HUDEP-2 (cell line): ENCODE results near the gene CACNA2D1.
"Not testable (repeated sequence)": the region's sequence is repeated elsewhere in the genome, so short reads cannot be mapped to it uniquely, and the experiment has no call there.

ENCODE experiments used
- DNase-seq, 76 experiments: peaks; one replicate each; lab custom pipeline; 2025; ENCODE audit not compliant: unreplicated experiment in 76 of 76; lab: John Stamatoyannopoulos, UW

The CACNA2D1 gene

DNA sequence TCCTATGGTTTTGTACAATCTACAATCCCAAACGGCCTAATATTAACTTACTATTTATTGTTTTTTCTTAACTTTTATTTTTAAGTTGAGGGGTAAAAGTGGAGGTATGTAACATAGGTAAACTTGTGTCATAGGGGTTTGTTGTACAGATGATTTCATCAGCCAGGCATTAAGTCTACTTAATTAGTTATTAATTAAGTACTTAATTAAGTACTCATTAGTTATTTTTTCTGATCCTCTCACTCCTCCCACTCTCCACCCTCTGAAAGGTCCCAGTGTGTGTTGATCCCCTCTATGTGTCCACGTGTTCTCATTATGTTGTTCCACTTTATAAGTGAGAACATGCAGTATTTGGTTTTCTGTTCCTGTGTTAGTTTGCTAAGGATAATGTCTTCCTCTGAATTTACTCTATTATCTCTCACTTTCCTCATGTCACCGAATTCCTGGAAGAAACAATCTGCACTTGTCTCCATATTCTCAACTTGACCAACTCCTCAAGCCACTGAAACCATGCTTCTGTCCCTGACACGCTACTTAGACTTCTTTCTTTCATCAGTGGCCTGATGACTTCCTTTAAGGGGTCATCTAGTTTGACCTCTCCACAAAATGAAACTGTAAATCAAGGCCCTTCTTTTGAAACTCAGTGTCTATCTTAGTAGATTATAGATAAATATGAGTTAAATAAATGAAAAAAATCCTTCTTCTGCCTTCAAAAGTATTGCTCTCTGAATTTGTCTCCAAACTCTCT is 9.1 kb downstream of the CACNA2D1 start:
- DNase-seq, result no peak

DNA sequence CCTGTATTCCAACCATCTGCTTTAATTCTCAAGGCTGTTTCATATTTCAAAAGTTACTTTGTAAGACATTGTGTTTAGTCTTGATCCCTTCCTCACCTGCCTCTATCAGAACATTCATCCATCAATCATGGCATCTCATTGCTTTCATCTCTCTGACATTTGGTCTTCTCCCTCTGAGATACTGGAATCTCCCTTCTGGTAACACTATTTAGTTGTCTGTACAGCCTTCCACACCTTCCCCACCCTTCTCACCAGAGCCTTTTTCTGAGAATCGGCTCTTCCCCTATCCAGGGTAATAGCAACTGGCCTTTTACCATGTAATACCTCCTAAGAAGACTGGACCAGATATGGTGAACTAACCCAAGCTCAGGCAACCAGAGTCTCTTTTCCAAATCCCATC is 10.1 kb downstream of the CACNA2D1 start:
- no peak for DNase-seq

DNA sequence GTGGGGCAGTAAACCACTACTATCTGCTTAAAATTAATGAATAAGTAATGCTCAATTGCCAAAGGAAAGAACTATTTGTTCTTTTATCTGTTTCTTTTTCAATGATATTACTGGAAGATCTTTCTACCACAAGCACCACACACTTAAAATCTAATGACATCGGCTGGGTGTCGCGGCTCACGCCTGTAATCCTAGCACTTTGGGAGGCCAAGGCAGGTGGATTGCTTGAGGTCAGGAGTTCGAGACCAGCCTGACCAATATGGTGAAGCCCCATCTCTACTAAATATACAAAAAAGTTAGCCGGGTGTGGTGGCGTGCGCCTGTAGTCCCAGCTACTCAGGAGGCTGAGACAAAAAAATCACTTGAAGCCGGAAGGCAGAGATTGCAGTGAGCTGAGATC is 10.8 kb downstream of the CACNA2D1 start:
- not testable (repeated sequence) for DNase-seq

DNA sequence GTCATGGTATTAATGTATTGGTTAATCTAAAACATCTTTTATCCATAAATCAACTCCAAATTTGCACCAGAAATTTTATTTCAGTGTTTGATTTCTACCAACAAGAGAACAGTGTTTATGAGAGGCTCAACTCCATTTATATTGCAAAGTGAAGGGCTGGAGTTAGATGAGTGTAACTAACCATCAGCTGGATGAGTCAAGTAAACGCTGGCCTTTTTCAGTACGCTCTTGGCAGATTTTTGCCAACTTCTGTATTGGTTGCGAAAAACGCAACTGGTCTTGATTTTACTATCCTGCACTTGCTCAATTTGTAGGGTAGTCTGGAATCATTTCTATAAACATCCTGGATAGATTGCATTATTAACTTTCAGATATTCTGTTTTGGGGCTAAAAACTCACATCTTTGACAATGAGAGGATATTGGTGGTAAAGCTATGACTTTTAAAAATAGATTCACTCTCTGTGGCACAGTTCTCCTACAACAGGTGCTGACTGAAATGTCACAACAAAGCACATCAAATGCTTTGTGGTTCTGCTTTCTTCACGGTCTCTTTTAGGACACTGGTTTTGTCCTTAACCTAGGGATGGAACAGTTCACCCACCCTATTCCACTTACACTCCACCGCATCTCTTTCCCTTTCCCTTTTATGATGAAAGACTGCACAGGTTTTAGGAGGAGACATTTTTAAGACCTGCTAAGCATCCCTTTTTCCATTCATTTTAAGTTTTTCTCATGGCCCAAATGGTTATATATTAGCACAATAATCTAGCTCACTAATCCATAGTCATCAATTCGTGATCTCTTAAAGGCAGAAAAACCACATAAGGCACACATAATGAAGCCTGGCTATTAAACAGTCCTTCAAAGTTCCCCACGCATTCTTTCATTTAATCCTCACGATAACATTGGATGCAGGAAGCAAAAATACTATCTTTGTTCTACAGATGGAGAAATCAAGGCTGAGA is 12.8 kb downstream of the CACNA2D1 start:
- DNase-seq, result no peak

DNA sequence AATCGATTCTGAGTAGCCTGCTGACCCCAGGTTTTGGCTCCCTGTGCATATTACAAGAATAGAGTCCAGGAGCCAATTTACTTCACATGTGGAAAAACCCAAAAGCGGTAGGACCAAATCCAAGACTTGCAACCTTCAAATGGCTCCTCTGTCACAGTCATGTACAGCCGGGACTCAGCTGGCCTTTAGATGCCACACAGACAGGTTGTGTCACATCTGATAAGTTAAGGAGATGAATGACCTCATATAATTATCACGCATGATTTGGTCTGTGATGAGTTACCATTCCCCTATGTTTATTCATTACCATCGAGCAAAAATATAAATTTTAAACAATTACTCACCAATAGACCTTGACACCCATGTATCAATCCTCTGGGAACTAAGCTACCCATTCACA is 14.2 kb downstream of the CACNA2D1 start:
- no peak for DNase-seq

DNA sequence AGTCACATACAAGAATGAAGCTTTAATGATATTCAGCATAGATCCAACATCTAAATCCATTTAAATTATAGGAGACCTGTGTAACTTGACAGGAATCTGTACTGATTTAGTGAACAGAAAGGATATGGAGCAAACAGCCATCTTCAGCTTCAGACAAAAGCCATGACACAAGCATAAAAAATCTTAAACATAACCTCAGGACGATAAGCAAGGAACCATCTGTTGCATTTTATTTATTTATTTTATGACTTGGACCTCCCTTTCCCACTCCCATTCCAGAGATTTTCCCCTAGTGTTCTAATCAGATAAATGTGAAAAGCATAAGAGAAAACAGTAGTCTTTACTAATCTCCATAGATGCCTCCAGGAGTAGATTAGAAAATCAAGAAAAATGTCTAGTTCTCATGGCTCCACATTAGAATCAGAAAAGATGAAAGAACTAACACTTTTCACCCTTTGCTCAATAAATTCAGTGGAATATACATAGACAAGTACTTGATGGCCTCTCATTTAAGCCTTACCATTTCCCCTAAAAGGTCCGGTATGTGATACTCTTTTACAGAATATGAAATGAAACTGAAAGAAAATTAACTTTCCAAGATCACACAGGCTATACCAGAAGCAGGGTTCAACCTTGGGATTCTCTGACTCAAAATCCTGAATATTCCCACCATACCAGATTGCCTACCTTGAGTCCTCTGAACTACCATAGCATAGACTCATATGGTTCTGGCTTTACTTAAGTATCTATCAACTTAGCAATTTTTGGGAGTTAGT is 15.2 kb downstream of the CACNA2D1 start:
- no peak for DNase-seq

DNA sequence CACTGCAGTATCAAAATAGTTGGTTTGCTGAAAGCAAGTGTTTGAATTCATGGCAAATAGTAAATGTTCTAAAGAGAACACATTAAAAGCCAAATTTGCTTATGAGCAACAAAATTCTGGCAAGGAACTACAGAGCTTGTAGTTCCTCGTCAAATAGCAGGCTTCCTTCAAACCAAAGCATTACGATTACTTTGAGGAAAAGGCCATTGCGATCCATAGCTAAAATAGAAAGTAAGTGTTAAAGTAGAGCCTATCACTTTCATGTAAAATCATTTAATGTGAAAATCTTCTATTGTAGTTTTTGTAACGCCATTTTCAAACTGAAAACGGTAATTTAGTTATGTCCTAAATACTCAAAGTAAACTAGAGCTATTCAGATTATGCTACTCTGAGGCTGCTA is 20.1 kb downstream of the CACNA2D1 start:
- no peak for DNase-seq

DNA sequence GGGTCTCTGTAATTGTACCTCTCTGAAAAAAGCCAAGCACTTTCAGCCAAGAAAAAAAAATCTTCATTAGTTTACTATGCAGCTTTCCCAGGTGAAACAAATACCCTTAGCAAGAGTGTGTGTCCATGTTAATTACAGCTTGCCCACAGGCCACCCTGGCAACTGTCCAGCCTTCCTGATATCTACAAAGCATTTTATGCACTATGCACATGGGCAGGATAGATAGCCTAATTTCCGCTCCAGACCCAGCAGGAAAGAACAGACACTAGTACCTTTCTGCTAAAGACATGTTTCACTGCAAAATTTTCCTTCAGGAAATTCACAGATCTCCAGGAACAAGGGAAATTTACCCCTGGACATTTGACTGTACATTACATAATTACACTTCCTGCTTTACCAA is 24.4 kb downstream of the CACNA2D1 start:
- DNase-seq, result peak in 53 of 76 experiments; percentile 2 to 86 (median 29)

DNA sequence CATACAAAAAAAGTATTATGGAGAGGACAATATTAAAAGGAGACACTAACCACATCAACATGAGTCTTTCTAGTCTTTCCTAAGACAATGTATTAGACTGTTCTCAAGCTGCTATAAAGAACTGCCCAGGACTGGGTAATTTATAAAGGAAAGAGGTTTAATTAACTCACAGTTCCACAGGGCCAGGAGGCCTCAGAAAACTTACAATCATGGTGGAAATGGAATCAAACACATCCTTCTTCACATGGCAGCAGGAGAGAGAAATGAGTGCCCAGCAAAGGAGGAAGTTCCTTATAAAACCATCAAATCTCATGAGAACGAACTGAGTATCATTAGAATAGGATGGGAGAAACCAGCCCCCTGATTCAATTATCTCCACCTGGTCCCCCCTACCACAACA is 25.7 kb downstream of the CACNA2D1 start:
- DNase-seq, result no peak

DNA sequence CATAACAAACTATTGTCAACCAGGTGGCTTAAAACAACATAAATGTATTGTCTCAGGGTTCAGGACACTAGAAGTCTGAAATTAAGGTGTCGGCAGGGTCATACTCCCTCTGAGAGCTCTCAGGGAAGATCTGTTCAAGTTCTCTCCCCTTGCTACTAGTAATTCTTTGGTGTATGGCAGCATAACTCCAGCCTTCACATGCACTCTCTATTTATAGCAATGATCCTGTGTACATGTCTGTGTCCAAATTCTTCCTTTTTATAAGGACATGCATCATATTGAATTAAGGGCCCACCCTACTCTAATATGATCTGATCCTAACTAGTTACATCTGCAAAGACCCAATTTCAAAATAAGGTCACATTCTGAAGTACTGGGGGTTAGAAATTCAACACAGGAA is 27.2 kb downstream of the CACNA2D1 start:
- no peak for DNase-seq

DNA sequence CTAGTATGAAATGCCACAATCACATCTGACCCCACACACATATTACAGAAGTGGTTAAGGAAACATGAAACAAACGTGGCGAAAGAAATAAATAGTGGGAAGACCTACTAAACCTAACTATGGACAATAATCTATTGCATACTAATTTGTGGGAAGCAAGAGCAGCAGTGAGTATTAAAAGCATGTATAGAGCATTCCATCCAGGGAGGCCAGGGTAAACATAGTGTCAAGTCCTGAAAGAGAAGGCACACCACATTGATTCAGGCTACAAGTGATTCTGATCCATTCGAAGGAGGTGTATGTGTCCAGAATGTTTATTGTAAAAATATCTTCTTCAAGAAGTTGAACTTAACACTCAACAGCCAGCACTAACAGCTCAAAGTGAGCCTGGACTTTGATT is 29.2 kb downstream of the CACNA2D1 start:
- no peak for DNase-seq

DNA sequence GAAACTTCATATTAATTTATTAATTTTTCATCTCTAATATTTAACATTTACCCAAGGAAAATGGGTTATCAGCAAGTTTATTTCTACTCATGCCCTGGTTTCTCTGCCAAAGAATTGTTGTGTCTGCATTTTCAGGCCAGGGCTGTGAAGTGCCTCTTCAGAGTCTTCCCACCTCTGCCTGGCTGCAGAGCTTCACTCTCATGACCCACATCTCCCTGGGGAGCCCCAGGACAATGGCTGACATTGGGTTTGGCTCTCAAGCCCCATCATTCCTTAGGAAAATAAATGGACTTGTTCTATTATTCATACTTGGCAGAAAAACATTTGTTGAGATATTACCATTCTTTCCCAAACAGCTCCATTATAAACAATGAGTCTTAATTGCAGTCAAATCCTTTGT is 30.3 kb downstream of the CACNA2D1 start:
- DNase-seq, result no peak

DNA sequence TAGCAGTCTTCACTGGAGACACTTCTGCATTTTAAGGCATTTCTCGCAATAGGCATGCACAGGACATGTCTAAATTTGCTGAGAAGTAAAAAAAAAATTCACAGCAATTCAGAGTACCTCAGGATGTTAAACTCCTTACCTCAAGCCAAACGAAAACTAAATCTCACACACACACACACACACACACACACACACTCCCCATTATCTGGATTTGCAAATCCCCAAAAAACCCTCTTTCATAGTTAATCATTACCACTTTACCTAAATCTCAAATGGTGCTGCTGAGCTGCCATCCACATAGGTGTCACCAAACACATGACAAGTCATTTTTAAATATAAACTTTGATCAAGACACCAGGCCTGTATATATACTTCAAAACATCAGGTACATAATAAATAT is 31.8 kb downstream of the CACNA2D1 start:
- DNase-seq, result no peak

DNA sequence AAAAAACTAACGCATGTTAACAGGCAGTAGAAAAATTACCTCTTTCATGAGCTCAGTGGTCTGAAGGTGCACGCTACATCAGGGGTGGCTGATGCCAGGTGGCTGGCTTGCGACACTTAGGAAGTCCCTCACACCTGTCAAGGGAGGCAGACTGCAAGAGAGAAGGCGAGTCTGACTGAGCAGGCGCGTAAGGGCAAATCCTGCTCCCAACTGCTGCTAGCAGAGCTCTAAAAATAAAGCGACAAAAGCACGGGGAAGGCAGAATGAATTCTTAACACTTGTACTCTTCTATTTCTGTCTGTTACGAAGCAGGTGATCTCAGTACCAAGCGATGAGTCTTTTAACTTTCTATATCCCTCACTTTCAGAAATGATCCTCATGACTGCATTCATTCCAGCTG is 33.1 kb downstream of the CACNA2D1 start:
- no peak for DNase-seq

DNA sequence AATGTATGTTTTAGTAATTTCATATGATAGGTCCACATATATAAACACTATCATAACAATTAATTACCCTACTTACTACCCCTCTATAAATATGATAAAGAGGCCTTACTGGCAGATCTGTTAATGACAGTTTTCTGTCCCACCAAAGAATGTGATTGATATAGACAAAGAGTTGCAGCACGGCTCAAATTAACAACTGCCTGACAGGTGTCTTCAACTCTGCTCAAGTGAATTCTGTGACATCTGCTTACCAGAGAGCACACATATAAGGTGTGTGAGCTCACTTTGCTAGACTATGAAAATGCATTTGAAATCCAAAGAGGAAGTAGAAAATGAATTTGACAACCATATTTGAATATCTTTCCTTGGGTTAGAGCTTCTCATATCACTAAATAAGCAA is 36.6 kb downstream of the CACNA2D1 start:
- DNase-seq, result no peak

DNA sequence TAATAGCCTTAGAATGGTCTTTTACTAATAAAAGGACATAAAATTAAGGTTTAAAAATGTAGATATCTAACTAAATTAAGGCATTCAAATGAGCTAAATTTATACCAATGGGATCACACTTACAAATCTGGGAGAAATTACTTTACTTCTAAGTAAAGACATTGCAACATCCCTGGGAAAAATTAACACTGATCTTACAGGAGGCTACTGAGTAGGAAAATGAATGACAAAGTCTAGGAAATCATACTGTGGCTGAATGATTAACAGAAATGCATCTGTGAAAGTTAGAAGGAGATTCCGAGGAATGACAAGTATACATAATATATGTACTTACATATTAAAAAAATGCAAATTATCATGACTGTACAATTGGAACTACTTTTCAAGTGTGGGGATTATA is 38.3 kb downstream of the CACNA2D1 start:
- no peak for DNase-seq

DNA sequence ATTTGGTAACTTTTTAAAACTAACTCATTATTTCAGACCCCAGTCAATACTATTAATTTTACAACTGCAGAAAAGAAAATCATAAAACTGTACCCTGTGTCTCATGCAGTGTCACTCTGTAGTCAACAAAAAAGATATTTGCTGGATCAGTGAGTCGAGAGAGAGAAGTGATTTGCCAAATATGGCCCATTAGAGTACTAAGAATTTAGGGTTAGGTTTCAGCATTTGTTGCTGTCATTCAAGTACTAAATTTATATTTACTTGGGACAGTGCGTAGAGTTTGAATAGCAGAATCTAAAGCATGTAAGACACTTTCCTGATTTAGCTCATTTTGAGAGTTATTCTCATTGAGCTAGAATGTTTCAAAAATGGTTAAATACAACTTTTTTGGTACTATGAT is 38.9 kb downstream of the CACNA2D1 start:
- DNase-seq, result no peak

DNA sequence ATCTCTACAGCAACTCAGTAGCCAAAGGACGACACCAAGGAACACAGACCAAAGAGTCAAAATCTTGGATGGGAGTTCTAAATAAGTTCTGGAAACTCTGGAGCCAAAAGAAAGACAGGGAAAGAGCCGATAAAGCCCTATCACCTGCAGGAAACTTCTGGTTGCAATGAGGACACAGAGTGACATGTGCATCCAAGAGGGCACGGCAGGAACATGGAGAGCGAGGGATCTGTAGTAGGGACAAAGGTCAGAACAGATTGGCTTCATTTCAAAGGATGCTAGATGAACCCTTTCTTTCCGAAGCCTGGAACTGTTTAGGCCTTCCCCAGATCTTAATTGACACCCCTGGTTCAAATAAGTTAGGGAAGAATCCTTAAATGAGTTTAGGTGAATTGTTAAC is 39.5 kb downstream of the CACNA2D1 start:
- no peak for DNase-seq

DNA sequence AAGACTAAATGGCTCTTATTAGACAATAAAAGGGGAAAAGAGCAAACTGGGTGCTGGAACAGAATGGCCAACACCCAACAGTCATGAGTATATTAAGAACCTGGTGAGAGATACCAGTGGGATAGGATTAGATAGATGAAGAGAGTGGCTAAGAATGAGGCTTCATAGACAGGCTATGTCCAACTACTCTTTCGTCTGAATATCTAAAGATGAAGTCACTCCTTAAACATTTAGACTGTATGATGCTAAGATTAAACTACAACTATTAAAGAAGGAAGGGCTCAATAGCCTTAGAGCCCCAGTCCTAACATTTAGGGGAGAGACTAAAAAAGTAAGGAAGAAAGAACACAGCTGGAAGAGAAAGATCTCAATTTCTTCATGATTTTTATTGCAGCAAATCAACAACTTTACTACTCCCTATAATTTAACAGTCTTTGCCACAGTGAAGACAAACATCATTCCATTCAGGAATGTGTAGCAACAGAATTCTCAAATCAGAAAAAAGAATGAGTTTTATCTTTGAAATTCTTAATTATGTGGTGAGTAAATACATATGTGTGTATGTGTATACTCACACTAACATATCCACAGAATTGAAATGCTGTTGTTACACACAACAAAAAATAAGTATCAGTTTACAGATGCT is 45.6 kb downstream of the CACNA2D1 start:
- DNase-seq, result no peak

DNA sequence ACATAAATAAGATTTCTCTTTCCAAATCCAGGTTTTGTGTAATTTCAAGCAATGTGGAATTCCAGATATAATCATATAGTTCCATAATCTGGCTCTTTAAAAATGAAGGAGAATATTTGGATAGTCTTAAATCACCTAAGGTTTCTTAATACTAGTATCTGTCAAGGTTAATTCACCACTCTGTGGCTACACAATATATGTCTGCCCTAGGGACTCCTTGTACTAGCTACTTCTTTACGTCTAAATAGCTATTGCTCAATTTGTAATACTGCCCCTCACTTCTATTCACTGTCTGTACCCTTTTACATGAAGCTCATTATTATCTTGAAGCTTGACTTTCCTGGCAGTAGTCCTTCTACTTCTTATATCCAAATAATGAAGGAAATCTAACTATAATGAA is 47.2 kb downstream of the CACNA2D1 start:
- DNase-seq, result no peak

DNA sequence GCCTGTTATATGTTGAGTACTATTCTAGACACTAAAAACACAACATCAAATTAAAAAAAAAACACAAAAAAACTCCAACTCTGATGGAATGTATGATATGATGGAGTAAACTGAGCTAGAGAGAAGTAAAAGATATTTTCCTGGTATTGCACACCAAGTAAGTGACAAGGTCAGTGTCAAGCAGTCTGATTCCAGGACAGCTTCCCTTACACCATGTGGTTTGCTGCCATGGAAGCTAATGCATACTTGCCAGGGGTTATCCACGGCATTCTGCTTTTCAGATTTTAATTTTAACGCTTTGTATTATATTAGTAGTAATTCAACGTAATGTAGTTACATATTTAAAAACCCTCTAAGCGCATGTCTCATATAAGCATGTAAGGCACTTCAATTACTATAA is 48.4 kb downstream of the CACNA2D1 start:
- DNase-seq, result no peak
